Hippocampal formation (tissue), 2 donors: ENCODE results near the gene MAP4K4.
"Not testable (repeated sequence)": the region's sequence is repeated elsewhere in the genome, so short reads cannot be mapped to it uniquely, and the experiment has no call there.

ENCODE experiments used
- DNase-seq, 2 donors: peaks; one replicate each; lab custom pipeline; 2025; lab: John Stamatoyannopoulos, UW

The MAP4K4 gene

DNA sequence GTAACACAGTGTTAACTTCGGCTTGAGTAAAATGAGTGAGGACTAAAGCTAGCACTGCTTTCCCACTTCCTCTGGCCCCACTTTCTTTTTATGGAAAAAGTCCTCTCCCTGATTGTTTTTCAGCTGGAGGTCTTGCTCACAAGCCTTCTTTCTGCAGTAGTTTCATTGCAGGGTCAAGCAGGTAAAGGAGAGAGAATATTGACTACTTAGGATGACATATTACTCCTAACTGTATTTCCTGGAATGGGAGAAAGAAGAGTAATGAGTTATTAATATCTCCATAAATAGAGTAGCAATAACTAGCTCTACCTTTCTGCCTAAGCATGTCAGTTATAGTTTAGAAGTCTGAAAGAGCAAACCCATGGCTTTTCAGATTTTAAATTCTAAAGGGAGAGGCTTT, 45.0 kb downstream of the MAP4K4 start:
- DNase-seq: no peak

DNA sequence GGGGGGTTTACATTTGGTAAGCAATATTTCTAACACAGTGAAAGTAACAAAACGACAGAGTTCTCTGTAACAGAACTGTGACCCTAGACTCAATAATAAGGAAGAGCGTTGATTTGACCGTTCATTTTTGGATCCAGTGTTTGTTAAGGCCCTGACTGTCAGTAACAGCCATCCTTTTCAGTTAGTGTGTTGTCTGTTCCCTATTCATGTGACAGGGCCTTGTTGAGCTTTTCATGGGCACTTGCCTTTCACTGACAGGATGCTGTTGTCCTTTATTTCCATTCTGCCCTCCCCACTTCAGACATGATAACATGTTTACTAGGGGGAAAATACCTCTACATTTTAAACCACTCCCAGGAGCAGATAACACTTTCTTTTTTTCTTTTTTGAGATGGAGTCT, 45.8 kb downstream of the MAP4K4 start:
- peak in 1 of 2 donors; percentile 72 for DNase-seq

DNA sequence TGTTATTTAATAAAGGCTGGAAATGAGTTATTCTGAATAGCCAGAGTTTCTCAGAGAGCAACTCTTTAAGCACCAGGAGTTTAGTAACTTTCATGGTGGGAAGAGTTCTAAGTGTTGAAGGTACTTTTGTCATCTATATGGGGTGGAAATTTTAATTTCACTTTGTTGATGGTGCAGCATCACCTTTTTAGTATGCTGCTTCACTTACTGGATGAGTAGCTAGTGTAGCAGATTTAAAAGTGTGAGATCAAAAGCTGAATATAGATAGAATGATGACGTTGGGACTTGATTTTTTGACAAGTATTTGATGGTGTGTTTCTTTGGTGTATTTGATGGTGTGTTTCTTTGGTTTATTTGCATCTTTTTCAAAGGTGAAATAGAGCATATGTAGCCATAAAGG, 47.3 kb downstream of the MAP4K4 start:
- DNase-seq: no peak

DNA sequence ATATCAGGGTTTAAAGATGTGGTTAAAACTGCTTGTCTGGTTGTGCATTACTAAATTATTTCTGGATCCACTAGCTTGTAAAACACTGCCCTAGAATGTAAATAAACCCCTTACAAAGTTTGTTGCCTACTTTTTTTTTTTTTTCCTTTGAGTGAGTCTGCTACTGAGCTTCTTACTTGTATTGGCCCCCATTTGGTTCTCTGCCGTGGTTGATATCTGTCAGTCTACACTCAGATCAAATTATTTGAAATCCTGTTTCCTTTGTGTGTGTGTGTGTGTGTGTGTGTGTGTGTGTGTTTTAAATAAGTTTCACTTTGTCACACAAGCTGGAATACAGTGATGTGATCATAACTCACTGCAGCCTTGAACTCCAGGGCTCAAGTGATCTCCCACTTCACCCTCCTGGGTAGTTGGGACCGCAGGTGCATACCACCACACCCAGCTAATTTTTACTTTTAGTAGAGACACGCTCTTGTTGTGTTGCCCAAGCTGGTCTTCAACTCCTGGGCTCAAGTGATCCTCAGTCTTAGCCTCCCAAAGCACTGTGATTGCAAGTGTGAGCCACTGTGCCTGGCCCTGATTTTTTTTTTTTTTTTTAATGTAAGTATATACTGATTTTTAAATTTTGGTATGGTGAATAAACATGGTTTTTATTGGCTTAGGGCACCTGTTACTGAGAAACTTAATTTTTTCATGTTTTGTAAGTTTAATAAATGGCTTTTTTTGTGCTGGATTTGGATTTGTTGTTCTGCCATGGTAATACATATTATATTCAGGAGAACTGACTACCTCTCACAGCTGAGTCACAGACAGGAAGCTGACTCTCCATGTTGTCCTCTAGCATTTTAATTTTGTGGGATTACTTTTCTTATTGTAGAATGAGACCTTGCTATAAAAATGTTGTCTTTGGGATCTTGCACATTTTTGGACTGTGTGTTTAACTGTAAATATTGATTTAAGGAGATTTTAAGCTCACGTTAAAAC, 48.5 kb downstream of the MAP4K4 start:
- no peak for DNase-seq

DNA sequence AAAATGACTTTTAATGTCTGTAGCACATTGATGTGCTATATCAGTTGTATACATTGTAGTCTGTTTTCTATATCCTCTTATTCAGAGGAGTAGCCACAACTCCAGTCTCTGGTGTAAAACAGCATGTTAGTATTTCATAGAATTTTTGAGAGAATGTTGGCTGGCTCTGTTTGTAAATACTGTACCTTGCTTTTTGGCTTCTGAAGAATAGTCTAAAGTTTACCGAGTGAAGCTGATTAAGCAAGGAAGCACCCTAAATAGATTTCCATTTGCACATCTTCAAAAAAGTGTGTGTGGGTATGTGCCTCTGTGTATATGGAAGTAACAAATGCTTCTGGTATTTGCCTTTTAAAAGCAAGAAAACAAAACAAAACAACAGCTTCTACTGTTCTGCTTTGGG, 50.5 kb downstream of the MAP4K4 start:
- no peak for DNase-seq

DNA sequence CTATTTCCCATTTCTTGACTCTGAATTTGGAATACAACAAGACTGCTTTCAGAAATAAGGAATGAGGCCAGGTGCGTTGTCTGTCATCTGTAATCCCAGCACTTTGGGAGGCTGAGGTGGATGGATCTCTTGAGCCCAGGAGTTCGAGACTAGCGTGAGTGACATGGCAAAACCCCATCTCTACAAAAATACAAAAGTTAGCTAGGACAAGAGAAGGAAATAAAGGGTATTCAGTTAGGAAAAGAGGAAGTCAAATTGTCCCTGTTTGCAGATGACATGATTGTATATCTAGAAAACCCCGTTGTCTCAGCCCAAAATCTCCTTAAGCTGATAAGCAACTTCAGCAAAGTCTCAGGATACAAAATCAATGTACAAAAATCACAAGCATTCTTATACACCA, 51.0 kb downstream of the MAP4K4 start:
- DNase-seq: not testable (repeated sequence)

DNA sequence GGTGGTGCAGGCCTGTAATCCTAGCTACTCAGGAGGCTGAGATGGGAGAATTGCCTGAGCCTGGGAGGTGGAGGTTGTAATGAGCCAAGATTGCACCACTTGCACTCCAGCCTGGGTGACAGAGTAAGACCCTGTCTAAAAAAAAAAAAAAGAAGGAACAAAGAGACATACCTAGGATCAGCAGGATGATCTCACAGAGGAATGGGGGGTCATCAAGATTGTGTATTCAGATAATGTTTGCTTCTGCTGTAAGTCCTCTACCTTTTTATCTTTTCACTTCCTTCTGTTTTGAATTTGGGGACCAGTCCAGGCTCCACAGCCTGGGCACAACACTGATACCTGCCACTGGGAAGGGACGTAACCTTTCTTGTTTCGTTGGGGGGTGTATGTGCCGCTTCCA, 53.2 kb downstream of the MAP4K4 start:
- DNase-seq: no peak

DNA sequence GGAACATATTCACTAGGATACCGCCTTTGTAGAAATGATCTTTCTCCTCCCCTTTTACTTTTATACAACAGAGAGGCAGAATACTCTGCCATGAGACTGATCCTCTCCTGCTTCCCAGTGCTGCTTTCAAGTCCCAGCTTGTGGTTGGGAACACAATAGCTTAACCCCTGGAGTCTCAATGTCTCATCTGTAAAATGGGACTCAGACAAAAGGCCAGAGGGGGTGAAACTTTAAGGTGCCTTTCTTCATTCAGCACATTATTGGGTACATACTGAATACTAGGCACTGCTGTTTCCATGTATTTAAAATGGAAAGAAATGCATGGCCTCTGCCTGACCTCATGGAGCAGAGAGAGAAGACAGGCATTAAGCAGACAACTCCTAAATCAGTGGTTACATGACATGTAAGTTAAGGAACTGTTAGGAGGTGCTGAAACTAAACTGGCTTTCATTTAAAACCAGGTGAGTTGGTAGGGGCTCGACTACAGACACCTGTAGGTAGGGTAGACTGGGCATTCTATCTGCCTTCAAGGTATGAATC, 53.8 kb downstream of the MAP4K4 start:
- DNase-seq: no peak

DNA sequence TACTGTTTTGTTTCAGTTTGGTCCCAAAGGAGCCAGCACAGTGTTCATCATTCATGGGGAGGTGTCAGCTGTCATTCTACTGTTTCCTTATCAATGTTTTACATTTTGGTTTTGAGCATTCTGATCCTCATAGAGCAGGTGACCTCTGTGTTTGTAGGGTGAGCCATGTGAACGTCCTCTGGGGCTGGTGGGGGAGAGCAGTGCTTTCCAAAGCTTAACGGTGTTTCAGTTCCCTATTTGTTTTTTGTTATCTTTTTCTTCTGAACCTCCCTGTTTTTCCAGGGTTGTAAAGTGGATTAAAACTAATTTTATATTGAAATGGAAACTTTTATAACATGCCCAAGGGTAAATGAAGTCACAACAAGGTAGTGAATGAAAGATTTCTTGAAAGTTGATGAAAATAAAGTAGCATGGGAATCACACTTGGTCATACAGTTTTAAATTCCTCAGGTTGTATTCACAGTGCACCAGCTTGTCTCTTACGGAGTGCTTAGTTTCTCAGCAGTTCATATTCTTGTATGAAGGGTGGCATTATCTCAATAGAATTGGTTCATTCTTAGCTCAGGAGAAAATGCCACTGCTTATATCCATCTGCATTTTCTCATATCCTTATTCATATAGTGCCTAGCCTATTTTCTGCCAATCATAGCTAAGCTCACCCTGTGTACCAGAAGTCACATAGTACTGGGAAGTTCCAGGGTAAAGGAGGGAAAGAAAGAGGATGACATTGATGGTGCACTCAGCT, 54.5 kb downstream of the MAP4K4 start:
- no peak for DNase-seq

DNA sequence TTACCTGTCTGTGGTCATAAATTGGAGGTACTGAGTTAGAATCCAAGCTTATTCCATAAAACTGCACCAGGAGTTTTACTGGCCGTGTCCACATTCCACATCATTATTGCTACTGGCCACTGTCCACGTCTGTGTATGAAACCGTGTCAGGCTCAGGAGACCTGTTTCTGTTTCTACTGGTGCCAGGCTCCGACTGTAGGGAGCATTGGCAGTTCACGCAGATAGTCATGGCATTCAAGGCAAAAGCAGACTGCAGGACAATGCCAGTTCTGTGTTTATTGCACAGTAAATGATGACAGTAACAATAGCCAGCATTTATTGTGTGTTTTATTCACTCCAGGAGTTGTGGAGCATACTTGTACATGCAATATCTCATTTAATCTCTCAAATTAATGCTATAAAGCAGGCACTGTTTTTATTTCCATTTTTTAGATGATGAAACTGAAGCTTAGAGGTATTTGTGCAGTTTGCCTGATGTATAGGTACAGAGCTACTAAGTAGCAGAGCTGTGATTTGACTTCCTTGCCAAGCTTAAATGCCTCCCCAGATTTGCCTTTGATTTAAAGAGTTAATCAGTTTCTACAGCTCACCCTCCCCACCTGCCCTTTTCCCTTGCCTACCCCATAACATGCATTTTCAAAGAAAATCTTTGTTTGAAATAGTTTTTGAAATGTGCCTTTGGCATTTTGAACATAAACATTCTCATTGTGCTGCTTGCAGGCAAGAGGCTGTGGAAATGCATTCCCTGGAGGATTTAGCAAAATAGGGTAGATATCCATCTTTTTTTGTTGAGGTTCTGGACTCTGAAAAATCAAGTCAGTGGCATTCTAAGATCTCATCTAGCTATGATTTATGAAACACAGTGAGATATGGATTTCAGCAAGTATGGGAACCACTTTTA, 55.5 kb downstream of the MAP4K4 start:
- peak; percentile 75 to 92 for DNase-seq

DNA sequence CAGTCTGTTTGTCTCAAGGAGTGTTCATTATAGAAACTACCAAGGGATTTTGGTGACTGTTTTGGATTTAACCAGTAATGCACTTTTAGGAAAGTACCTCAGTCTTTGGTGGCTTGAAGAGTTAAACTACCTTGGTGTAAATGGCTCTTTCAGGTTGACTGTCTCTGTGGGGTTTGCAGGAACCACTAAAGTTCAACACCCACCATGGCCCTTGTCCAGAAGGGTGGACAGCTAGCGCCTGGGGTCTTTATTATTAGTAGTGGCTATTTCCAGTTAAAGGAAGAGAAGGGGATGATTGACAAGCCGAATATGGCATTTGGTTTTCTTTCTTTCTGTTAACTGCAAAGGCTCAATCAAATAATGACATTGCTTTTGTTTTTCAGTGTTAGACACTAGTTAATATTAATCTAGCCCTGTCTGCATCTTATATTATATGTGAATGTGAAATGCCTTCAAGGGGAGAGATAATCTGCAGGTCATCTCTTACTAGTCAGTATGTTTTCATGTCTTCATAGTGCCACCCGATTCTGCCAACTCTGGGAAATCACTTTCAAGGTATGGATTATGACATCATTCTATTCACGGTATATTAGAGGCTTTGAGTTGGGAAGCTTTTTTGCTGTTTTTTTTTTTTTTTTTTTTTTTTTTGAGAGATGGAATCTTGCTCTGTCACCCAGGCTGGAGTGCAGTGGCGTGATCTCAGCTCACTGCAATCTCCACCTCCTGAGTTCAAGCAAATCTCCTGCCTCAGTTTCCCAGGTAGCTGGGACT, 56.4 kb downstream of the MAP4K4 start:
- DNase-seq: no peak

DNA sequence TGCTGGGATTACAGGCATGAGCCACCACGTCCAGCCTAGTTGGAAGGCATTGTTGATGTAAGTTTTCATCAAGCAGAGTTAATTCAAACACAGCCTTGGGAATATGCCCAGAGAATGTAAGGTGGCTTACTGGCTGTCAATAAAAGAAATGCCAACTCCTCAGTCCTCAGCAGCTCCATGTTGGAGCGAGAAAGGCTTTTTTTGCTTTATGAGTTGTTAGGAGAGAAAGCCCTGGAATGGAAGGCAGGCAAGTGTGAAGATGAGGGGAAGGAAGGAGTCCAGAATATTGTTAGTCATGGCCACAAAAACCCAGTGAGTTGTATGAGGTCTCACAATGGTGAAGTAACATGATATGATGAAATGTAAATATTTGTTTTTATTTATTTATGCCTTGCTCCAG, 57.1 kb downstream of the MAP4K4 start:
- no peak for DNase-seq

DNA sequence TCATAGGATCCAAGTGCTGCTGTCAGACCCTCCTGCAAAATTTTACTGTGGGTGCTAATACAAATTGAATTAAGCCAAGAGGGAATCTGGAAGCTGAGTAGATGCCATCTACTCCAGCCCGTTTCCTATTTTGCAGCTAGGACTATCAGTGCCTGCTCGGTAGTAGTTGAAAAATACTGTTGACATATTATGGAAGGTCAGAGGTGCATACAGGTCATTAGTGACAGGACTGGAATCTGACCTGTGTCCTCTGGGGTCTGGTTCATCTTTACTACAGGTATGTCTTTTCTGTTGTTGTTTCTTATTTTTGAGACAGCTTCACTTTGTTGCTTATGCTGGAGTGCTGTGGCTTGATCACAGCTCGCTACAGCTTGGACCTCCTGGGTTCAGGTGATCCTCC, 58.8 kb downstream of the MAP4K4 start:
- no peak for DNase-seq

DNA sequence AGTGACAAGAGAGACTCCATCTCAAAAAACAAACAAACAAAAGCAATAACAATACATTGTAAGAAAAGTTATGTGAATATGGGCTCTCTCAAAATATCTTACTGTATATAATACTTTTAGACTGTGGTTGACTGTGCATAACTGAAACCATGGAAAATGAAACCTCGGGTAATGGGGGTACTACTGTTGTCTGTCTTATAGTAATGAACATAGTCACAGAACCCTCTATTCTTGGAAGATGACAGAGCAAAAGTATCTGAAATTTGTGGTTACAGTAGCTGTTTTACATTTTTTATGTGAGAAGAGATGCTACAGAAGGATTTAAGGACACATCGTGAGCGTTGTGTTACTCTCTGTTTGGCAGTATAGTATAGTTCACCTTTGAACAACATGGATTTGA, 60.5 kb downstream of the MAP4K4 start:
- no peak for DNase-seq

DNA sequence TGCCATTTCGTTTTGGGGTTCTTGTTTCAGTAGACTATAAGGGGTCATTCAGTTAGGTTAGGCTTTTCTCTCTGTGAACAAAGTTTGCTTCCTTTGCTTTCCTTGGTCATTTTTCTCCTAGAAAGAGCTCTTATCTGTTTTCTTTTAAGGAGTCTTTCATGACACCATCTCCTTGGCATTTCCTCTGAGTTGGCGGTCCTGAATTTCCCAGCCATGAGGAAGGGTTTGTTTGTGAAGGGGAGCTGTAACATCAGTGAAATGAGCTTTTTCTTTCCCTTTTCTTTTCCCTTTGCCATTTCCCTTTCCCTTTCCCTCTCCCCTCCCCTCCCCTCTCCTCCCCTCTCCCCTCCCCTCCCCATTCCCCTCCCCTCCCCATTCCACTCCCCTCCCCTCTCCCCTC, 61.7 kb downstream of the MAP4K4 start:
- no peak for DNase-seq

DNA sequence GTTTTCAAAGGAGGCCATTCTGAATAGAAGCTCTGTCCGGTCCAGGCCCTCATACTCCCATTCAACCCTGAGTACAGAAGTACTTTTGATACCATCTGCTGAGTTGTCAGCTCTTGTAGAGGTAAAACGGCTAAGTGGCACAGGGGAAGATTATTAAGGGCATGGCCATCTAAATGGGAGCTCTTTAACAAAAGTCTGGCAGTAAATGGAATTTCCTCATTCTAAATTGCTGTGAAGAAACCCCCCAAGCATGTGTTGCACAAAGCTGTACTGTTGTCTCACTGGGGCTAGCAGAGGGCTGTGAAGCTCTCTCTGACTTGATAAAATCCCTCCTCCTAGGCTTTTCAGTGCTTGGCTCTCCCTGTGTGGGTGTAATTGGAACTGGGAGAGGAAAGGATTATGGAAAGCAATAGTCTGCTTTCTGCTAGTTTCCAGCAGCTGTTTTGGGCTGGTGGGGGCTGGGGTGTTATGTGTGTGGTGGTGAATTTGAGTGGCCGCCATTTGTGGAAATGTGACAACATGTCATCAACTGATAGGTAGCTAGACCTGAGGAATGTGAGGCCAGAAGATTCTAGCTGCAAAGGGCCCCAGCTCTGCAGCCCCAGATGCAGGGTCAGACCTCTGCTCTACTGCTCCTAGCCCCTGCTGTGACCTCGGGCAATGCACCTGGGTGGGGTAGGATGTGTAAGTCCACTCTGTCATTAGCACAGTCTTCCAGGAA, 65.1 kb downstream of the MAP4K4 start:
- peak; percentile 70 to 81 for DNase-seq

DNA sequence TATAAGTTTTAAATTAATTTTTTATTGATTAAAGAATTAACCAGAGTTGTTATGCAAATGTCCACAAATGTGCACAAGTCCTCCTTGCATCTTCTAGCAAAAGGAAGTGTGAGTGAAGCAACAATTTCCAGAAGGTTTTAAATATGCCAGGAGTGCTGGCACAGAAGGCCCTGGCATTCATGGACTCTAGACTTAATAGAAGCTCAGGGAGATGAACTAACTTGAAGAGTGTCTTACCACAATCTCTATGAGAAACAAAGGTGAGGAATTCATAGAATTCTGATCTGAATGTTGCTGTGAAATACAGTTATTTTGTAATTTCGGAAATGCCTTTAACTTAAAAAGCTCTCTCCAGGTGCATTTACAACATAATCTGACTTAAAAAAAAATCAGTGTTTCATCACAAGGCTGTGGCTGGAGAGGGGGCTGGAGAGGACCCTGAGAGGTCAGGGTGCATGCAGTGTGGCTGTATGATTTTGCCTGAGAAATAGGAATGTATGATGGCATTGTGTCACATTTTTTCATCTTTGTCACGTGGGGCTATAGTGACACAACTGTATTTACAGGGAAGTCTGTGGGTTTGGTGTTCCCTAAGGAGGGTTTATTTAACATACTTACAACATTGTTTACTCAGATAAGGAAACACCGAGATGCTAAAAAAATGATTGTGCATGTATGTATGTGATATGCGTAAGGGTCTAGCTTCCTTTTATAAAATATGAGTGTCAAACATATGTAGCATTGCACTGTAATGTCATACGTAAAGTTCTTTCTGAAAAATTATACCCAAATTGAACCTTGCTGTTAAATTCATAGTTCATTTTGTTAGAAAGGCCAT, 66.2 kb downstream of the MAP4K4 start:
- DNase-seq: no peak

DNA sequence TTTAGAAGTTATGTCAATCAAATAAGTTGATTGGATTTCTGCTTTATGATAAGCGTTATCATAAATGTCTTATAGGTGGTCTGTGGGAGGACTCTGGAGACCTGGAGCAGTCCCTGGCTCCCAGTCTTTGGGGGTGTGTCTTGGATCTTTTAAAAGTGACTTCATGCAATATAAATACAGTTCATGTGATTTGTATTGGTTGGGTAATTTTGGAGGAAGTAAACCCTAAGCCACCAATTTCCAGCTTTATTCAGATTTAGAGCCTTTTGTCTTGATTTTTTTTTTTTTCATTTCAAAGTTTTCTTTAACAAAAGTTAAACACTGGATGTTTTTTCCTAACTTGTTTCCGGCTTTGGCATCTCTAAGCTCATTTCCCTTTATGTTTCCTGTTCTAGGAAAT, 68.8 kb downstream of the MAP4K4 start:
- no peak for DNase-seq
